ENCODE data around the gene ZNF771.

The ZNF771 gene

DNA sequence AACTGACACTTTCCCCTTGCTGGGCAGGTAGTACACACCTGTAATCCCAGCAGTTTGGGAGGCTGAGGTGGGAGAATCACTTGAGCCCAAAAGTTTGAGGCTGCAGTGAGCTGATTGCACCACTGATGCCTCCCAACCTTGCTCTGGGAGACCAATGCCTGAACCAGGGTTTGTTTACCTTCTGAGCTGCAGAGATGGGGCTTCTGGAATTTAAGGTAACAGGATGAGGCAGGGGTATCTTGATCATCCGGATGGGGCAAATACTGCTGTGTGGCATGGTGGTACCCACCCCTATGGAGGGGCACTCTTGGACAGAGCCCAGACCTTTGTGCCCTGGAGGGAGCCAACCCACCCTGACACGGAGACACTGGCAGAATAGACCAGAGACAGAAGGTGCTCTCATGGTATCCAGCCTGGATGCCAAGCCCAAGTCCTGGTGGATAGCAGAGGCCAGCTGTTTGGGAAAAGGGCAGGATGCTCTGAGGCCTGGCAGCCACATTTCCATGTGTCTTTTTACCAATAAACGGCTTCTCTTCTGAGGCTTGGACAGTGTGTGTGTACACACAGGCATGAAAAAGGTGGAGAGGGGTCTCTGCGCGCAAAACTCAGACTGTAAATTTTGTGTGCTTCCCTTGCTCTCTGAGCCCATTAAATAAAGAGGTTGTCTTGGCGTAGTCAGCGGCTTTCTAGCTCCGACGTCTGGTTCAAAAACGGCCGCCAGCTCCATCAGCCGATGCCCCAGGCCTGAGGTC lies 7.8 kb upstream of the ZNF771 start:
- no peak for DNase-seq

DNA sequence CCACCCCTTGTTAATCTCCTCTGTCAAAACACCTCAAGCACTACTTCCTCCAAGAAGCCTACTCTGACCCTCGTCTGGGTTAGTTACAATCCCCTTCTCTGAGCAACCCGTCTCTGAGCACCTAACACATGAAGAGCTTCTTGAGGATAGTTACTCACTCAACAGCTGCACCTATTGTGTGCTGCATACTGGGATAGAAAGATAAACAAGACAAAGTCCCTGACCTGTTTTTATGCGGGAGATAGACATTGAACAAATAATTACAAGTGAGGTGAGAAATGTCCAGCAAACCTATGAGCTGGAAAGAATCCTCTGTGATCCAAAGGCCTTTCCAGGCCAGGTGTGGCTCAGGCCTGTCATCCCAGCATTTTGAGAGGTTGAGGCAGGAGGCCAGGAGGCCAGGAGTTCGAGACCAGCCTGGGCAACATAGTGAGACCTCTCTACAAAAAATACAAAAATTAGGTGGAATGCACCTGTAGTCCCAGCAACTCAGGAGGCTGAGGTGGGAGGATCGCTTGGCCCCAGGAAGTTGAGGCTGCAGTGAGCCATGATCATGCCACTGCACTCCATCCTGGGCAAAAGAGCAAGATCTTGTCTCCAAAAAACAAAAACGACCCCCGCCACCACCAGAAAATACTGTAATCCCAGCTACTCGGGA lies 5.5 kb upstream of the ZNF771 start:
- no peak for DNase-seq

DNA sequence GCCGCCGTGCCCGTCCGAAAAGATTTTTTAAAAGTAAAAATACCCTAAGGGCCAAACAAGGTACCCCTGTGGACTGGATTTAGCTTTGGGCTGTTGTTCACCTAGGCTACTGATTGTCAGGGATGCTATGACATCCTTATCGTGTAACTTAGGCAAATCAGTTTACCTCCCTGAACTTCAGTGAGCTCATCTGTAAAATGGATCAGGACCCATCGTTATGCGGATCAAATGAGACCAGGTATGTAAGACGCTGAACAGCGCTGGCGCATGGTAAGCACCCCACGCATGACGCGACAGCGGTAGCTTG lies 658 bp upstream of the ZNF771 start:
- no peak for DNase-seq

DNA sequence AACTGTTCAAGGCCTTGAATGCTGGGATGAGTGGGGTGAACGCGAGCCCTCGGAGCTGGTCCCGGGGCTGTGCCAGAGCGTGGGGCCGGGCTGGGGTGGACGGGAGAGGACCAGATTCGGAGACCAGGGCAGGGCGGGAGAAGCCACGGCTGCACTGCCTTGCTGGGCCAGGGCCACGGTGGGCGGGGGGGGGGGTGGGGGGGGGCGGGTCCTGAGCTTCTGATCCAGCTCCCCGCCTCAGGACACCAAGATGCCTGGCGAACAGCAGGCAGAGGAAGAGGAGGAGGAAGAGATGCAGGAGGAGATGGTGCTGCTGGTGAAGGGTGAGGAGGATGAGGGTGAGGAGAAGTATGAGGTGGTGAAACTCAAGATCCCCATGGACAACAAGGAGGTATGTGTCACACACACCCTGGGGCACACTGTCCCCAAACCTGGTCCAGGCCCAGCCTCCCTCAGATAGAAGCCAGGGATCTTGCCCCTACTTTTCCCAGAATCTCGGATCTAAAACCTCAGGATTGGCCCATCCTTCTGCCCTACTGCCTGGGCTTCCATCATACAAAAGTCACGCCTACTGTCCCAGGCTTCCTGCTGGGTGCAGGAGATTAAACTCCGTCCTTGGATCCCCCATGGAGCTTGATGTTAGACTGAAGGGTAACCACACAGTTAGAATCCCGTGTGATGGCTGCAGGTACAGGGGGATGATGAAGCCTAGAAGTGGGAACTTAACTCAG lies 563 bp downstream of the ZNF771 start:
- DNase-seq = no peak

DNA sequence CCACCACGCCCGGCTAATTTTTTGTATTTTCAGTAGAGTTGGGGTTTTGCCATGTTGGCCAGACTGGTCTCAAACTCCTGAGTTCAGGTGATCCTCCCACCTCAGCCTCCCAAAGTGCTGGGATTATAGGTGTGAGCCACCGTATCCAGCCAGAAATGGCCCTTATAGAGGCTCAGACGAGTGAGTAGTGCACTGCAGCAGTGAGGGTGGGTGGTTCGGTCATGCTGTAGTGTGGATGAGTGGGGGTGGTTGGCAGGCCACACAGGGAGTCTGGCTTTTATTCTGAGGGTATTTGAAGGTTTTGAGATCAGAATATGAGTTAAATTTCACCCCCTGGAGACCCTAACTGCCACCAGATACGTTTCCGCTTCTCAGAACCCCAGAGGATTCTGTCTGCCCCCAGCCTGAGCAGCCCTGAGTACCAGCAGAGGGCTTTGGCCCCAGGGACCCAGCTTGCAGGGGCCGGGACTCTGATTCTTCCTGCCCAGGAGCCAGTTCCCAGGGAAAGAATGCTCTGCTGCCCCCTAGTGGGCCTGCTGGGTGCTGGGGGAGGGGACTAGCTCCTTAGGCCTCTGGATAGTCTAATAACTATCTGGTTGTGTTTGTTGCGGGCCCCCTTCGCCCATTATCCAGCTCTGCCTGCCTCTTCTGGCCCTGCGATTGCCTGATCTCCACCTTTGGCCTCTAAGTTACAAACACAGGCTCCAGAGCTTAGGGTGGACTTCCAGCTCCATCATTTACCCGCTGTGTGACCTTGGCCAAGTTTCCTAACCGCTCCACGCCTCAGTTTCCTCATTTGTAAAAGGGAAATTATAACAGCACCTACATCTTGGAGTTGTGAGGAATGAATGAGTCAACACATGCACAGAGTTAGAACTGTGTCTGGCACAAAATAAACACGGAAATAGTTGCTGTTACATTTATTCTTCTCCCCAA lies 2.0 kb downstream of the ZNF771 start:
- peak; percentile 73 to 88 for DNase-seq

DNA sequence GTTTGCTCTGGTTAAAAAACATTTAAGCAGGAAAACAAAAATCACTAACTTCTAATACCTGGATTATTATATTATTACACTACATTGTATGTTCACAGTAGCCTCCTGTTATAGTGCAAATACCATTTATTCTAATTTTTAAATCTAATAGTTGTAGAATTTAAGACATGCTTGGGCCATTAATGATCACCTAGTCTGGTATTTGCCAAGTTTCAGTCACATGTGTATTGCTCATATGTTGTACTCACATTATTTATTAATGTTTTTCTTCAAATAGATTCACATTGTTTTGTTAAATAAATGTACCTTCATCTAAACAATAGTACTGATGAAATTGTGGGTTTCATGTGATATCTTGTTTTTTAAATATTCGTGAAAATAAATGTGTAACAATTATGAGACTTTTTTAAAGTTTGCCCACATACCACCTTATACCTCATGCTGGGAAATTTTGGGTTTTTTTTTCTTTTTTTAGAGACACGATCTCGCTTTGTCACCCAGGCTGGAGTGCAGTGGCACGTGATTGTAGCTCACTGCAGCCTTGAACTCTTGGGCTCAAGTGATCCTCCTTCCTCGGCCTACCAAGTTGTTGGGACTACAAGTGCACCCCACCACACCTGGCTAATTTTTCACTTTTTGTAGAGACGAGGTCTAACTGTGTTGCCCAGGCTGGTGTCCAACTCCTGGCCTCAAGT lies 5.9 kb downstream of the ZNF771 start:
- no peak for DNase-seq

DNA sequence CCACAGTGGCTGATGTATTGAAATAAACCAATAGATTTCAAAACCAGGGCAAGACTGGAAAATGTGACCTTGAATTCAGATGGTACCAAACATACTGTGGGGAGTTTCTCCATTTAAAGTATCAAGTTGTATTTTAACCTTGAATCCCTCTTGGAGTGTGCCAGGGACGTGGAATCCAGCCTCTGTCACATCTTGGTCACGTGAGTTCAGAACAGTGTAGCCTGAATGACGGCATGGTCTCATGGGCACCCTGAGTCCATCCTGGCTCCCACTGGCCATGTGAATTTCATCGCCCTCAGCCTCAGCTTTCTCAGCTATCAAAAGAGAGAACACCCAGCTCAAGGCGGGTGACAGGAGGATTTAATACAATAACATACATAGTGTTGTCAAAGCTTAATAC lies 6.8 kb downstream of the ZNF771 start:
- DNase-seq = no peak

DNA sequence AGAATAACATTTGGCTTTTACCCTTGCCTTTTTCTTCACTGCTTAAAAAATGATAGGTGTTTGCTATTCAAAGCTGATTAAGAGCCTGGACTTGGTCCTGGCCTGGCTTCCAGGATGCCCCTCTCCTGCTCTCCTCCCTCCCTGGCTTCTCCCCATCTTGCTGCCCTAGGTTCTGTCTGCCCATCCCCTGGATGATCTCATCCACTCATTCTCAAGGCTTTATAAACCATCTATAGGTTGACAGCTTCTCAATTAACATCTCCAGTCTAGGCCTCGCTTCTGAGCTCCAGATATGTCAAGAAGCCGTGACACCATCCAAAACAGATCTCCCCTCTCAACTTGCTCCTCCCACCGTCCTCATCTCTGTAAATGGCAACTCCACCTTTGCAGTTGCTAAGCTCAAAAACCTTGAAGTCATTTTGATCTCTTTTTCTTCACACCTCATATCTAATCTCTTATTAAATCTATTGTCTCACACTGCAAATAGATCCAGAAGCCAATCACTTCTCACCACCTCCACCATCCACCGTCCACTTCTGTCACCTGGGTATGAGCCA lies 8.7 kb downstream of the ZNF771 start:
- no peak for DNase-seq

DNA sequence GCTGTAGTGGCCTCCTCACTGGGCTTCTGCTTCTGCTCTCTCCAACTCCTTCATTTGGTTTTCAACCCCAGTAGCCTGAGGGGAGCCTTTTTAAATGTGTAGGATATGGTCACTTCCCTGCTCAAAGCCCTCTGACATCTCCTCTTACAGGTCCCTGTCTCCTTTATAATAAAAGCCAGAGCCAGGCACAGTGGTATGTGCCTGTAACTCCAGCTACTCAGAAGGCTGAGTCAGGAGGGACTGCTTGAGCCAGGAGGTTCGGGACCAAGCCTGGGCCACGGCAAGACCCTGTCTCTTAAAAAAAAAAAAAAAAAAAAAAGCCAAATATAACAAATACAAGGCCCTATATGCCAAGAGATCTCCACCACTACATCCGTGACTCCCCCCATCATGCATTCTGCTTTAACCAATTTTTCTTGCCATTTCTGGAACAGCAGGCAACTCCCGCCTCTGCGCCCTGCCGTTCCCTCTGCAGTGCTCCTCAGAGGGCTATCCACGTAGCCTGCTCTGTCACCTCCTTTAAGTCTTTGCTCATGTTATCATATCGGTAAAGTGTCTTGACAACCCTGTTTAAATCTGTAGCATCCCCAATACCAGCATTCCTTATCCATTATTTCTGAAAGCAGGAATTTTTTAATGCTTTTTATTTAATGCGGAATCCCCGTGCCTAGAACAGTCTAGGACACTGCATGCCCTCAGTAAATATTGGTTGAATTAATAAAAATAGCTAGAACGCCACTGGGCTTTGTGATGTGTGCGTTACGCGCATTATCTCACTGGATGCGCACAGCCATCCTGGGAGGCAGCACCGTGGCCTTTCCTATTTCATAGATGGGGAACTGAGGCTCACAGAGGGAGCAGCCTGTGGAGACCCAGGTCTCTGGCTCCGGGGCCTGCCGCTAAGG lies 9.5 kb downstream of the ZNF771 start:
- no peak for DNase-seq

DNA sequence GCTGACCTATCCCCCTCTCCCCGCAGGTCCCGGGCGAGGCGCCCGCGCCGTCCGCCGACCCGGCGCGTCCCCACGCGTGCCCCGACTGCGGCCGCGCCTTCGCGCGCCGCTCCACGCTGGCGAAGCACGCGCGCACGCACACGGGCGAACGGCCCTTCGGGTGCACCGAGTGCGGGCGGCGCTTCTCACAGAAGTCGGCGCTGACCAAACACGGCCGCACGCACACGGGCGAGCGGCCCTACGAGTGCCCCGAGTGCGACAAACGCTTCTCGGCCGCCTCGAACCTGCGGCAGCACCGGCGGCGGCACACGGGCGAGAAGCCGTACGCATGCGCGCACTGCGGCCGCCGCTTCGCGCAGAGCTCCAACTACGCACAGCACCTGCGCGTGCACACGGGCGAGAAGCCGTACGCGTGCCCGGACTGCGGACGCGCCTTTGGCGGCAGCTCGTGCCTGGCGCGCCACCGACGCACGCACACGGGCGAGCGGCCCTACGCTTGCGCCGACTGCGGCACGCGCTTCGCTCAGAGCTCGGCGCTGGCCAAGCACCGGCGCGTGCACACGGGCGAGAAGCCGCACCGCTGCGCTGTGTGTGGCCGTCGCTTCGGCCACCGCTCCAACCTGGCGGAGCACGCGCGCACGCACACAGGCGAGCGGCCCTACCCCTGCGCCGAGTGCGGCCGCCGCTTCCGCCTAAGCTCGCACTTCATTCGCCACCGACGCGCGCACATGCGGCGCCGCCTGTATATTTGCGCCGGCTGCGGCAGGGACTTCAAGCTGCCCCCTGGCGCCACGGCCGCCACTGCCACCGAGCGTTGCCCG lies 10.3 kb downstream of the ZNF771 start:
- no peak for DNase-seq

DNA sequence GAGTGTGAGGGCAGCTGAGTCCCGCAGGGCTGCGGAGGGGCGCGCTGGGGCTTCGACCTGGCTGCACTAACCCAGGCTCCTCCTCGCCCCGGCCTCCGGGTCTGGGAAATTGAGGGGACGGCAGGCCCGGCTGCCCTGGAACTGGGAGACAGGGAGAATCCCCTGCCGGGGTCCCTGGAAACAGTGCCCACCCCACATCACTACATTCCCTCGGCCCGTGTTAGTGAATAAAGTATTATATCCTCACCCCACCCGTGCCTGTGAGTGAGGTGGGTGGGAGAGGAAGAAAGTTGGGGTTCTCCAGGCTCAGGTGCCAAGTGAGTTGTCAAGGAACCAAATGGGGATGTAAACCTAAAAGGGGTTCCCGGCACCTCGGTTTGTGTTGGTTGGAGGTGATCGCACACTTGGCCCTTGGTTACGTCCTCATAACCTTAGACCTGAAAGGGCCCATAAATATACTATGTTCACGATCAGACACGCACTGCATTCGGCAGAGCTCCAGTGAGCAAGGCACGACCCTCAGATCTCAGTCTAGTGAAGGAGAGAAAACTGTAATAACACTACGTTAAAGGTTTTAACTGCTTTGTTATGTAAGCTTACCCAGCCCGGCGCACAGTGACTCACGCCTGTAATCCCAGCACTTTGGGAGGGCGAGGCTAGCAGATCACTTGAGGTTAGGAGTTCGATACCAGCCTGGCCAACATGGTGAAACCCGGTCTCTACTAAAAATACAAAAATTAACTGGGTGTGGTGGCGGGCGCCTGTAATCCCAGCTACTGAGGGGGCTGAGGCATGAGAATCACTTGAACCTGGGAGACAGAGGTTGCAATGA lies 11.2 kb downstream of the ZNF771 start:
- DNase-seq = no peak

DNA sequence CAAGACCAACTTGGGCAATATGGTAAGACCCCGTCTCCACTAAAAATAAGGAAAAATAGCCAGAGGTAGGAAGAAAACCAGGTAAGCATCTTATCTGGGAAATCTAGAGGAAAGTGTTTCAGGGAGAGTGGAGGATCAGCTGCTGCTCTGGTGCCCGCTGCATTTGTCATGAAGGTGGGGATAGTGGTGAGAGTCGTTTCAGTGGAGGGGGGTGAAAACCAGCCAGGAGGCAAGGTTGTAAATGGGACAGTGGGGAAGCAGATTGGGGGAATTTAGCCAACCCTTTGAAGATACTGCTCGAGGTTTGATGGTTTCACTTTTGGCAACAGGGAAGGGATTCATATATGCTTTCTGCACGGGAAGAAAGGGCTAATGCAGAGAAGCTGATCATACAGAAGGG lies 13.6 kb downstream of the ZNF771 start:
- no peak for DNase-seq

DNA sequence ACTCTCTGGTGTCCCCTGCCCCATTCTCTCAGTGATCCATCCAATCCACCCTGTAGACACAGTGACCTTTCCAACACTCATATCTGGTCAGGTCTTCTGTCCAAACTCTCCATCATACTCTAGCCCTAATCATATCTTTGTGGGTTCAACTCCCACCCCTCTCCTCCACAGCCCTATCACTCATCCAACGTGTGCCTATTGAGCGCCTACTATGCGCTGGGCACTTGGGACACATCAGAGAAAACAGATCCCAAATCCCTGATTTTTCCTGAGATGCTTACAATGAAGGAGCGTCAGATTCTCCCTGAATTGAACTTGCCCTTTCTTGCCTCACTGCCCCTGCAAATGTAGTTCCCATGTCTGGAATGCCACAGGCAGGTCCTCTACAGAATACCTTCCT lies 20.6 kb downstream of the ZNF771 start:
- no peak for DNase-seq

DNA sequence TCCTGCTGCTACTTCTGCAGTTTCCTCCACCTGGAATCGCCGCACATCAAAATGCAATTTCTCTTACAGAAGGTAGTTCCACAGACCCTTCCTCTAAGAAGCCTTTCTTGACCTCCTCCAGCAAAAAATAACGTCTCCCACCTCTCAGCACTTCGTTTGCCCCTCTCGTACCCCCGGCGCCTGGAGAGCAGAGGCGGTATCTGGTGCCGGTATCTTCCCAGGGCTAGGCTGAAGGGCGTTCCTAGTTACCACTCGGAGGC lies 21.9 kb downstream of the ZNF771 start:
- no peak for DNase-seq

DNA sequence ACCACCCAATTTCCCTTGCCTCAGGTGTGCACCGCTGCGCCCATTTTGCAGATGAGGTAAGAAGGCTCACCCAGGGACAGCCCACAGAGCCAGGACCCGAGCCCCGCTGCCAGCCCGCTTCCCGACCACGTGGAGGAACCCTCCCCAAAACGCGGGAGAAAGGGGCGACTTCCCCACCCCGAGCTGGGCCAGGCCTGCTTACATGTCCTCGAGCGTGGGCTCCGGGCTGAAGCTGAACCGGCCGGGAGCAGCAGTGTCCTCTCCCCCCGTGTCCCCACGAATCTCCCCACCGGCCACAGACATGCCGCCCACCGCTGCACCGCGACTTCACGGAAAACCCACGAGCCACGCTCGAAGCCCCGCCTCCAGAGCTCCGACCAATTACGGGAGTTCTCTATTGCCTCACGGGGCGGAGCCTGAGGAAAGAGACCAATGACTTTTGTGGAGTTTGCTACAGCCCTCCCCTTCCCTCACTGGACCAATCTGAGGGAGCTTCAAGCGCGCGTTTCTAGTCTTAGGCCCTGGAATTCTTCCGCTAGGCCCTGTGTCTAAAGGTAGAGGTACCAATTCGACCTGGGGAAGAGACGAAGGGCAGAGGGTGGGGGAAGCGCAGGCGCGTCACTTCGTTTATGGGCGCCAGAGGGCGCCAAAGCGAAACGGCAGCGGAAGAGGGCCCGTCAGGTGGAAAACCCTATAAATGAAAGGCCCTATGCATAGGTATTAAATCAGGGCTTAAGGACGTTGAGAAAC lies 22.4 kb downstream of the ZNF771 start, which contains the start of gene DCTPP1:
TSS of gene DCTPP1 (minus strand) at position 353 of the 750 bp plus-strand sequence. CDS start at position 303, 50 bp downstream.
- peak; percentile 95 to 98 for DNase-seq

DNA sequence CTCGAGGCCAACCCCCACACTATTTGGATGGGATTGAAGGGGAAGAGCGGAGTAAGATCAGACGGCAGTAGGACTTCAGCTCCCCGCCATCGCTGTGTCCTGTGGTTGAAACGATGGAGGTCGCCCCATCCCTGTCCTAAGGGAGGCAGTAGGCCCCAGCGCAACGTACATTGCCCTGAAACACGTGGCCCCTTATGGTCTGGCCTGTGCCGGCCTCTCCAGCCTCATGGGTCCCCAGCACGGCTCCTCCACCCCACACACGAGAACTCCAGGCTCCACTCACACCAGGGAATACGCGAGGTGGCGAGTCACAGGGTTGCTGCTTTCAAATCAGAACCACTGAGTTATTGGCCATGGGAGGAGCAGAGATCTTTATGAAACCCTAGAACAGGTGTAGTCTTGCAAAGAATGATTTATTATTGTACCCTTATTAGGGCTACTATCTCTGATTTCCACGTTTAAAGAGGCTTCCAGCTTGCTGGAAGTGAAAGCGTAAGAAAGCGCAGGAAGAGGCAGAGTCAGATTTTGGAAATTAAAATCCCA lies 23.1 kb downstream of the ZNF771 start:
- no peak for DNase-seq

DNA sequence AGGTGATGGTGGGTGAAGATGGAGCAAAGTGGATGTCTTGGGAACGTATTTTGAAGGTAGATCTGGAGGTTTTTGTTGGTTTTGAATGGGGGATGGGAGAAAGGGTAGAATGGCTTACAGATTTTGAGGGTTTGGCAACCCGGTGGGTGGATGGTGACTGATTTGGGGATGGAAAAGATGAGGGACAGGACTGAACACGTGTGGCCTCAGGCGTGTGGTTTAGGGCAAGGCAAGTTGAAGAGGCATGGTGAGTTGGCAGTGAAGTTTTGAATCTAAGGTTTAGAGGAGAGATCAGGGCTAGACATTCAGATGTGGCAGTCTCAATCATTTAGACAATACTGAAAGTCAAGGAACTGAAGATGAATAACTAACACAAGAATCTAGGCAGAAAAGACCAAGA lies 27.4 kb downstream of the ZNF771 start:
- no peak for DNase-seq

DNA sequence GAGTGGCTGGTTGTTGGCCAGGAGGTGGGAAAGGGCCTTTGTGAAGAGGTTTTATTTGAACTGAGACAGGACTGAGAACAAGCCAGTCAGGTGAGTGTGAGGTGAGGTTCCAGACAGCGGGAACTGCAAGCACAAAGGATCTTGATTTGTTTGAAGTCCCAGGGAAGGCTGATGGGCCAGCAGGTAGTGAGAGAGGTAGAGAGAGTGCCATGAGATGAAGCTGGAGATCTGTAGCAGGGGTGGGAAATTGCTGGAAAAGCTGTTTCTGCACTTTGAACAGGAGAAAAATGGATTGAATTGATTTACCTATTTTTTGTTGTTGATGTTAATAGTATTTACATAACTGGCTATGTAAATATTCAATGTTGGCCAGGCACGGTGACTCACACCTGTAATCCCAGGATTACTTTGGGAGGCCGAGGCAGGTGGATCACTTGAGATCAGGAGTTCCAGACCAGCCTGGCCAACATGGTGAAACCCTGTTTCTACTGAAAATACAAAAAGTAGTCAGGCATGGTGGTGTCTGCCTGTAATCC lies 30.2 kb downstream of the ZNF771 start:
- no peak for DNase-seq
